ENCODE results near the gene OGFOD3.
"Not testable (repeated sequence)": the region's sequence is repeated elsewhere in the genome, so short reads cannot be mapped to it uniquely, and the experiment has no call there.

Gene OGFOD3

GRCh38 chr17:82457073-82457928, 38.9 kb upstream of the OGFOD3 start:
- no peak for DNase-seq (ENCODE audit: extremely low spot score)
- CTCF ChIA-PET: no interaction called here

GRCh38 chr17:82453706-82454105, 35.3 kb upstream of the OGFOD3 start:
- POLR2A ChIA-PET; CTCF ChIA-PET; DNase-seq (ENCODE audit: extremely low spot score): not testable (repeated sequence)

More at GRCh38 chr17:82457073-82457928, 38.9 kb upstream of the OGFOD3 start:
- TF ChIP-seq ELF4 (IDR thresholded peaks at IDR 0.05) (no peak), ARNT (IDR thresholded peaks at IDR 0.05) (no peak), NFRKB (IDR thresholded peaks at IDR 0.05) (no peak), CTBP1 (IDR thresholded peaks at IDR 0.05; ENCODE audit: borderline replicate concordance) (no peak), ZNF384 (IDR thresholded peaks at IDR 0.05) (no peak), SP1 (IDR thresholded peaks at IDR 0.05) (no peak), FOXA1 (IDR thresholded peaks at IDR 0.05) (no peak), PKNOX1 (IDR thresholded peaks at IDR 0.05) (no peak), HDGF (IDR thresholded peaks at IDR 0.05; ENCODE audit: borderline replicate concordance) (no peak), LEF1 (IDR thresholded peaks at IDR 0.05; ENCODE audit: borderline replicate concordance) (no peak), L3MBTL2 (conservative IDR thresholded peaks at IDR 0.05) (no peak), FOXK2 (IDR thresholded peaks at IDR 0.05) (no peak), SUZ12 (IDR thresholded peaks at IDR 0.05) (no peak), FOXM1 (IDR thresholded peaks at IDR 0.05; ENCODE audit: borderline replicate concordance) (no peak), BHLHE40 (IDR thresholded peaks at IDR 0.05; ENCODE audit: borderline replicate concordance) (no peak), TARDBP (IDR thresholded peaks at IDR 0.05) (no peak)
- POLR2A ChIA-PET: interaction anchor here (0.6 to 1.6 kb wide), 5 partner anchors 8 to 108 kb away, joined by 3 to 6 read pairs (median 3); partner anchors contain the start of gene FOXK2

GRCh38 chr17:82453151-82453550, 34.8 kb upstream of the OGFOD3 start:
- CTCF ChIA-PET; DNase-seq (ENCODE audit: extremely low spot score); POLR2A ChIA-PET: not testable (repeated sequence)

GRCh38 chr17:82452162-82452561, 33.8 kb upstream of the OGFOD3 start:
- POLR2A ChIA-PET: interaction anchor here (1.1 to 1.2 kb wide), 2 partner anchors 10 to 14 kb away, joined by 3 read pairs; no protein-coding TSS in a partner anchor
- CTCF ChIA-PET: no interaction called here
- TF ChIP-seq FOXM1 (IDR thresholded peaks at IDR 0.05; ENCODE audit: borderline replicate concordance): no peak
- TF ChIP-seq NFRKB (IDR thresholded peaks at IDR 0.05): no peak
- TF ChIP-seq BHLHE40 (IDR thresholded peaks at IDR 0.05; ENCODE audit: borderline replicate concordance): no peak
- TF ChIP-seq PKNOX1 (IDR thresholded peaks at IDR 0.05): no peak
- no peak for TF ChIP-seq CTBP1 (IDR thresholded peaks at IDR 0.05; ENCODE audit: borderline replicate concordance)
- no peak for TF ChIP-seq ZNF384 (IDR thresholded peaks at IDR 0.05)
- TF ChIP-seq SP1 (IDR thresholded peaks at IDR 0.05): no peak
- no peak for DNase-seq (ENCODE audit: extremely low spot score)

GRCh38 chr17:82450357-82451106, 32.1 kb upstream of the OGFOD3 start, which contains the start of gene CYBC1:
CYBC1 (minus strand) TSS chr17:82450752; CDS start chr17:82449254, 1,498 bp downstream.
- CTCF ChIA-PET: interaction anchor here (0.9 kb wide), 1 partner anchor 95 kb away, joined by 3 read pairs; no protein-coding TSS in a partner anchor
- POLR2A ChIA-PET: no interaction called here
- TF ChIP-seq TARDBP (IDR thresholded peaks at IDR 0.05) (no peak), SP1 (IDR thresholded peaks at IDR 0.05) (no peak), ELF4 (IDR thresholded peaks at IDR 0.05) (peak; percentile 95)
- DNase-seq (ENCODE audit: extremely low spot score): peak; percentile 97

GRCh38 chr17:82449883-82450356, 31.5 kb upstream of the OGFOD3 start:
- ChIA-PET POLR2A (interaction anchor here (0.6 kb wide), 1 partner anchor 8 kb away, joined by 3 read pairs; no protein-coding TSS in a partner anchor), CTCF (interaction anchor here (0.9 kb wide), 1 partner anchor 95 kb away, joined by 3 read pairs; no protein-coding TSS in a partner anchor)
- no peak for TF ChIP-seq SP1 (IDR thresholded peaks at IDR 0.05)
- no peak for TF ChIP-seq FOXK2 (IDR thresholded peaks at IDR 0.05)
- TF ChIP-seq PKNOX1 (IDR thresholded peaks at IDR 0.05): no peak
- TF ChIP-seq ZNF384 (IDR thresholded peaks at IDR 0.05): no peak
- TF ChIP-seq BHLHE40 (IDR thresholded peaks at IDR 0.05; ENCODE audit: borderline replicate concordance): no peak
- TF ChIP-seq FOXA1 (IDR thresholded peaks at IDR 0.05): no peak
- TF ChIP-seq SUZ12 (IDR thresholded peaks at IDR 0.05): no peak
- no peak for TF ChIP-seq FOXM1 (IDR thresholded peaks at IDR 0.05; ENCODE audit: borderline replicate concordance)
- no peak for TF ChIP-seq LEF1 (IDR thresholded peaks at IDR 0.05; ENCODE audit: borderline replicate concordance)
- TF ChIP-seq HDGF (IDR thresholded peaks at IDR 0.05; ENCODE audit: borderline replicate concordance): no peak
- TF ChIP-seq CTBP1 (IDR thresholded peaks at IDR 0.05; ENCODE audit: borderline replicate concordance): no peak
- no peak for TF ChIP-seq ELF4 (IDR thresholded peaks at IDR 0.05)
- DNase-seq (ENCODE audit: extremely low spot score): no peak
